SIG-M5 (cell line): ENCODE data around the gene CCR1.

ENCODE experiments used
- DNase-seq: peaks from one replicate; lab custom pipeline; 2025; lab: John Stamatoyannopoulos, UW

Gene CCR1

GRCh38 chr3:46208167-46208704 is at the start of gene CCR1:
CCR1 (minus strand) TSS chr3:46208313; CDS start chr3:46204313, 4,000 bp downstream.
- DNase-seq, result peak; percentile 52

- DNase-seq, result no peak
These were observed 44.9 kb upstream of the CCR1 start for GRCh38 chr3:46252980-46253379.

DNA sequence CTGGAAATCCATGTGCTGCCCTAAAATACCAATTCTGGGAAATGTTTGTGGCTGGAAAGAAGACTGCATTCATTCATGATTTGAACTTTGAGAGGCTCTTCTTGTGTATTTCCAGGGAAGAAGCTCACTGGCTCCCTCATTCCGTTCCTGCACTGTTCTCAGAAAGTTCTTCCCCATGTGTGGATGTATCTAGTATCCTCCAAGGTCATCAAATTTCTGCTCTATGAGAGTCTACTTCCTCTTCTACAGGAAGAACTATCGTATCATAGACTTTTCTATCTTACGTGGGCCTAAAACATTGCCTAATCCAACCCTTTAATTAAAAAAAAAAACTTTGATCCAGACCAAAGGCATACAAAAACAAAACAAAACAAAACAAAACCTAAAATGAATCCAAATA is 37.0 kb upstream of the CCR1 start:
- no peak for DNase-seq

- DNase-seq, result no peak
These were observed 35.4 kb upstream of the CCR1 start for GRCh38 chr3:46243560-46243959.

- no peak for DNase-seq
These were observed 34.0 kb upstream of the CCR1 start, which contains the start of gene CCR3 for GRCh38 chr3:46242120-46242519. CCR3 (plus strand) TSS chr3:46242460; CDS start chr3:46265159, 22,699 bp downstream.

GRCh38 chr3:46239952-46240351 is 31.8 kb upstream of the CCR1 start:
- DNase-seq, result no peak

- DNase-seq, result no peak
These were observed 31.3 kb upstream of the CCR1 start for GRCh38 chr3:46239301-46239938.

GRCh38 chr3:46238386-46238785 is 30.3 kb upstream of the CCR1 start:
- DNase-seq, result no peak

GRCh38 chr3:46236294-46237054 is 28.4 kb upstream of the CCR1 start:
- DNase-seq, result no peak

DNA sequence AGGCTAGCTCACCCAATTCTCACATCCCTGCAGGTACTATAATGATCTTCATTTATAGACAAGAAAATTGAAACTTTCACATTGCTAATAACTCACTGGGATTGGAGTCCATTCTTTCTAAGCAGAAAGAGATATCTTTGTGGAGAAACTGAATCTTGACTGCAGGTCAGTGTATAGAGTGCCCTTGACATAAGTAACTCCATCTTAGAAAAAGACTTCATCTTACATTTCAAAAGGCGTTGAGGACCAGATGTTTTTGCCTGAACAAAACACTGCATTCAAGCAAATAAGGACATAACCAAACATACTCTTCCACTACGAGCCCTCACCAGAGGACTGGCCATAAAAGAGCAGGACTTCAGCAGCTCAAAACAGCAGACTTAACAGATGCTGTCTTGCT is 27.3 kb upstream of the CCR1 start:
- DNase-seq, result no peak

GRCh38 chr3:46233194-46233593 is 25.1 kb upstream of the CCR1 start:
- DNase-seq, result no peak

DNA sequence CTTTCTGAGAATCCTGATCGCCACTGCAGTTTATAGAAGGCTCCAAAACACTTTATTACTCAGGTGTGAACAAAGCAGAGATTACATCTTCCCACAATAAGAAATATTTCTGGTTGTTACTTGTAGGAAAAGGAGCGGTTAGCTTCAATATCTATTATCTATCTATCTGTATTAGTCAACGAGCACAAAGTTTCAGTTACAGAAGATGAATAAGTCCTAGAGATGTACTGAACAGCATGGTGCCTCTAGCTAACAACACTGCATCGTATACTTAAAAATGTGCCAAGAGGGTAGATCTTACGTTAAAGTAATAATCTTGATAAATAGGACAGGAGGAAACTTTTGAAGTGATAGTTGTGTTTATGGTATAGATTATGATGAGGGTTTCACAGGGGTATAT is 23.2 kb upstream of the CCR1 start:
- DNase-seq, result no peak

DNA sequence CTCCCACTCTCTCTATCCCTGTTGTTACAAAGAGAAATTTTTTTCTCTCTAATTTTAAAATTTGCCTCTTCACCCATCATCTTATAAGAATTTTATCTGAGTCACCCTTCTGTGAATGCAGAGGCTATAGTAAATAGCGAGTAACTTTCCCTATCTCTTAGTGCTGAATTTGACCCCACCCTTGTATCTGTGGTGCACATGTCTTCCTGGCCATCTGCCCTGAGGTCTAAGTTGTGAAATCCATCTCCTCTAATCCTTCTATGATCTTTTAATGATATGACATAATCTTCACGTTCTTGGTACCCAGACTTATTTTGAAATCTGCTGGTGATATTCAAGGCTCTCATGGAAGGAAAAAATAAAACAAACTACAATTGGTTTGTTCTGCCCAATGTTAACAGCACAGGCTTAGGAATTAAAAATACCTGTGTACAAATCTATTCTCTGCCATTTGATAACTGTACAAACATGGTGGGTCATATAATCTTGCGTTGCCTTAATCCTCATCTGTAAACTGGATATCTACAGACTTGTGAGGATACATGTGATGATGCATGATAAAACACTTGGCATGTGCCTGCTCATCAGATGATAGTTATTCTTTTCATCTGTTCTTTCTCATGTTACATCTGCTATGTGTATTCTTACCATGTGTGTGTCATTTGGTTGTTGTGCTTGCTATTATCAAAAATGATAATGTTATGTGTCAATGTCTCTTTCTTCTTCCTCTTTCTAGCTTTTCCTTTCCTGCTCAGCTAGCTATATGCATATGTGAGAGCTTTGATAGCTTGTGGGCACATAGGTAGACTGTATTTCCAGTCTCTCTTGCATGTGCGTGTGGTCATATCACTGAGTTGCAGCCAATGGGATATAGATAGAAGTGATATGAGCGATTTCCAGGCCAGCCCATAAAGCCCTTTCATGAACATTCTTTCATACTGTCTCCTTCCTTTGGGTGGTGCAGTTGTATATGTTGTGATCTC is 20.4 kb upstream of the CCR1 start:
- DNase-seq, result peak; percentile 69

GRCh38 chr3:46222435-46223161 is 14.5 kb upstream of the CCR1 start:
- peak; percentile 99 for DNase-seq

DNA sequence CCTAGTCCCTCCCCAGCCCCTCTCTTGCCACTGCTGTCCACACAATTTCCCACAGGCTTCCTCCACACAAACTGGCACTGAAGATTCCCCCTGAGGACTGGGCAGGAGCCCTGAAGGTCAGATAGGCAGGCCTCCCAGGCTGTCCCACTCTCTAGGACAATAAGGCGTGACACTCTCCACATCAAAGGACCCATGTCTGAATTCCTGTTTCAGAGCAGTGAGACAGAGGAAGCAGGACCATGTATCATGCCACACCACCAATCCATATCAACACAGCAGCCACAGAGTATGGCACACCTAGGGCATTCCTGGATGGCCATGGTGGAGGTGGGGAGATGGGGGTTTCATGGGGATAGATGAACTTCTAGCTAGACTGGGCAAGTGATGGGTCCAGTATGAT is 13.8 kb upstream of the CCR1 start:
- DNase-seq, result no peak

DNA sequence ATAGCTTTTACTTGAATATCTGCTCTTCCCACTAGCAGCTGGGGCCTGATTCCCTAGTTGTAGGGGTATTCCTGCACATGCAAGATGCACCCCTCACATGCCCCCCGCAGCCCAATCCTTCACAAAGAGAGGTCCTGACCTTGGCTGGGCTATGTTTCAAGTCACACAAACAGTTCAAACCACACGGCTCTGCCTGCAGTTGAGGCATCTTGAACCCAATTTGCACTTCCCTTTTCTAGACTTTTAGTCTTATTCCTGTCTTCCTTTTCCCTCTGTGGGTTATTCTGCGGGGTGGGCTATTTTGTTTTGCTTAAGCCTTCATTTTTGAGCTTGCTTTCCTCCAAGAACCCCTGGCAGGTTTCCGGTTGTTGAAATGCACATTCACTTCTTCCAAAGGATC is 13.3 kb upstream of the CCR1 start:
- peak; percentile 38 for DNase-seq

- no peak for DNase-seq
These were observed 10.1 kb upstream of the CCR1 start for GRCh38 chr3:46218196-46218709.

GRCh38 chr3:46215810-46216414 is 7.8 kb upstream of the CCR1 start:
- no peak for DNase-seq

- DNase-seq, result no peak
These were observed 6.7 kb upstream of the CCR1 start for GRCh38 chr3:46214751-46215352.

- peak; percentile 11 for DNase-seq
These were observed 5.1 kb upstream of the CCR1 start for GRCh38 chr3:46213201-46213600.
